NB4 (cell line): ENCODE measurements around the gene HEMK1.

Experiments used
- DNase-seq: peaks from one replicate; pipeline ENCODE4 v3.0.0; 2010; ENCODE audit warnings: low read depth
- H3K4me3 ChIP-seq: one replicate; pipeline ENCODE4 v1.5.1; 2011; ENCODE audit warnings: mild to moderate bottlenecking, low read depth, low read length, moderate library complexity
- MYC ChIP-seq: IDR thresholded peaks from 2 replicates; pipeline ENCODE4 v1.6.1; 2011; ENCODE audit warnings: low read depth, low read length
- POLR2A ChIP-seq: IDR thresholded peaks from 2 replicates; pipeline ENCODE4 v1.6.1; 2011; ENCODE audit warnings: mild to moderate bottlenecking; ENCODE audit not compliant: insufficient read length; ENCODE audit errors: extremely low read depth
- TF ChIP-seq, protein P1 (sequence below): IDR thresholded peaks from one replicate; pipeline ENCODE4 v1.5.1; 2012; ENCODE audit warnings: low read depth, low read length
- TF ChIP-seq, protein P2 (sequence below): IDR thresholded peaks from 2 replicates; pipeline ENCODE4 v1.6.1; 2011; ENCODE audit warnings: low read depth, low read length

The HEMK1 gene

DNA sequence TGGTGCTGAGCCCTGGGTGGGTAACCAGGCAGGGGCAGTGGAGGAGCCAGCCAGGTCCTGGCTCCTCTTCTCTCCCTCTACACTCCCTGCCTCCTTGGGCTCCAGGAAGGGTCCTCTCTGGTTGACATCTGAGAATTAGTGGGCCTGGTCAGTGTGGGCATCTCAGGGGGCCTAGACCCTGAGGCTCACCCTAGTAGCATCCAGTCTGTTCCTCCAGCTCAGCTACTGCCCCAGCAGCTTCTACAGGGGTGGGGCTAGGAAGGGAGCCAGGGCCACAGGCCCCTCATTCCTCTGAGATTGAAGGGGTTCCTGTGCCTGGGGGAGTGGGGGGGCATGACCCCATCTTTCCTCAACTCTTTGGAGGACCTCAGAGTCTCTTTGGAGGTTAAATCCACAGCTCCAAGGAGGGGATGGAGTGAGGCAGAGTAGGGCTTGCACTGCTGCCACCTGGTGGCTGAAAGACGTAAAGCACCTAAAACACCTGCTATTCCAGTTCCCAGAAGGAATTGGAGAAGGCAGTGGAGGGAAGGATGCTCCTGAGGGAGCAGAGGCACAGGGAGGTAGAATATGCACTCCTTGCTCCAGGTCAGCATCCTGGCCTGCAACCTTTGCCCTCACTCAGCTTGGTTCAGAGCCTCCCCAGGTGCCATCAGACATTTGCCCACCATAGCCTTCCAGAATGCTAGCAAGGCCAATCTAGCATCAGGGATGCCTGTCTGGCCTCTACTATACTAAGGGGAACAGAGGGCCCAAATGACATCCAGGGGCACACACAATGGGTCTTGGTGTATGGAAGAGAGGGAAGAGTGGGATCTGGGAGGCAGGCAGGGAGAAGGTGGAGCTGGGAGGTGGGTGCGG, 26.9 kb upstream of the HEMK1 start:
- H3K4me3 ChIP-seq = no peak overlapping the region
- peak; percentile 51 for DNase-seq
- TF ChIP-seq, protein P1, sequence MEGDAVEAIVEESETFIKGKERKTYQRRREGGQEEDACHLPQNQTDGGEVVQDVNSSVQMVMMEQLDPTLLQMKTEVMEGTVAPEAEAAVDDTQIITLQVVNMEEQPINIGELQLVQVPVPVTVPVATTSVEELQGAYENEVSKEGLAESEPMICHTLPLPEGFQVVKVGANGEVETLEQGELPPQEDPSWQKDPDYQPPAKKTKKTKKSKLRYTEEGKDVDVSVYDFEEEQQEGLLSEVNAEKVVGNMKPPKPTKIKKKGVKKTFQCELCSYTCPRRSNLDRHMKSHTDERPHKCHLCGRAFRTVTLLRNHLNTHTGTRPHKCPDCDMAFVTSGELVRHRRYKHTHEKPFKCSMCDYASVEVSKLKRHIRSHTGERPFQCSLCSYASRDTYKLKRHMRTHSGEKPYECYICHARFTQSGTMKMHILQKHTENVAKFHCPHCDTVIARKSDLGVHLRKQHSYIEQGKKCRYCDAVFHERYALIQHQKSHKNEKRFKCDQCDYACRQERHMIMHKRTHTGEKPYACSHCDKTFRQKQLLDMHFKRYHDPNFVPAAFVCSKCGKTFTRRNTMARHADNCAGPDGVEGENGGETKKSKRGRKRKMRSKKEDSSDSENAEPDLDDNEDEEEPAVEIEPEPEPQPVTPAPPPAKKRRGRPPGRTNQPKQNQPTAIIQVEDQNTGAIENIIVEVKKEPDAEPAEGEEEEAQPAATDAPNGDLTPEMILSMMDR = peak; percentile 87
- TF ChIP-seq, protein P2, sequence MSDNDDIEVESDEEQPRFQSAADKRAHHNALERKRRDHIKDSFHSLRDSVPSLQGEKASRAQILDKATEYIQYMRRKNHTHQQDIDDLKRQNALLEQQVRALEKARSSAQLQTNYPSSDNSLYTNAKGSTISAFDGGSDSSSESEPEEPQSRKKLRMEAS = no peak

DNA sequence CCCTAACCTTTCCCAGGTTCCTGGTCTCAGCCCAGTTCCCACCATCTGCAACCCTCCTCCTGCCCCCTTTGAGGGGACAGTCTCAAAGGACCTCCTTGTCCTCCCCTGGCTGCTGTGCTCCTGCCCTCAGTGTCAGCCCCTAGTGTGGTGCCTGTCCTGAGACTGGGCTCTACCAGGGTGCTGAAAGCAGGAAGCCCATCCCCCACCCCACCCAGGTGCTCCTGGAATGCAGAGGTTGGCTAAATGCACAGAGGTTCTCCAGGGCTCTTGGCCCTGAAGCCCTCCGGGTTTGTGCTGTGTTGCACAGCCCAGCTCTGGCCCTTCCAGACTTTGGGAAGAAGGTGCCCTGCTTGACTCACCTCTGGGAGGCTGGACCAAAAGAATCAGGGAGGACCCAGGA, 23.5 kb upstream of the HEMK1 start:
- DNase-seq = no peak
- H3K4me3 ChIP-seq = no peak overlapping the region
- TF ChIP-seq MYC (no peak), POLR2A (no peak)
- TF ChIP-seq, protein P2 = no peak
- TF ChIP-seq, protein P1 = no peak

DNA sequence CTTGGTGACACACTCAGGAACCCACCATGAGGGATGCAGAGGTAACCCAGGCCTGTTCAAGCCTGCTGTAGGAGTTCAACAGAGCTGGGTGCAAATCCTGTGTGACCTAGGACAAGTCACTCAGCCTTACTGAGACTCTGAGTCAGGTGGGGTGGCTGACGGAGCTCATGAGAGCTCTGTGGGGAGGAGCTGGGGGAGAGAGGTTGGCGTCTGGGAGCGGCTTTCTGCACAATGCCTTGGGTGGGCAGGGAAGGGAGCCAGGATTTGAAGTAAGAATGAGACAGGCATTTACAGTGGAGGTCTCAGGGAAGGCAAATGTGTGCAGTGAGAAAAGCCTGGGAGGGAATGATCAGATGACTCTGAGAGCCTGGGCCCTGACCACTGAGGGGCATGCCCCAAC, 20.1 kb upstream of the HEMK1 start:
- no peak overlapping the region for H3K4me3 ChIP-seq
- no peak for TF ChIP-seq MYC
- TF ChIP-seq, protein P2 = no peak
- TF ChIP-seq POLR2A = no peak
- TF ChIP-seq, protein P1 = no peak
- DNase-seq = no peak

DNA sequence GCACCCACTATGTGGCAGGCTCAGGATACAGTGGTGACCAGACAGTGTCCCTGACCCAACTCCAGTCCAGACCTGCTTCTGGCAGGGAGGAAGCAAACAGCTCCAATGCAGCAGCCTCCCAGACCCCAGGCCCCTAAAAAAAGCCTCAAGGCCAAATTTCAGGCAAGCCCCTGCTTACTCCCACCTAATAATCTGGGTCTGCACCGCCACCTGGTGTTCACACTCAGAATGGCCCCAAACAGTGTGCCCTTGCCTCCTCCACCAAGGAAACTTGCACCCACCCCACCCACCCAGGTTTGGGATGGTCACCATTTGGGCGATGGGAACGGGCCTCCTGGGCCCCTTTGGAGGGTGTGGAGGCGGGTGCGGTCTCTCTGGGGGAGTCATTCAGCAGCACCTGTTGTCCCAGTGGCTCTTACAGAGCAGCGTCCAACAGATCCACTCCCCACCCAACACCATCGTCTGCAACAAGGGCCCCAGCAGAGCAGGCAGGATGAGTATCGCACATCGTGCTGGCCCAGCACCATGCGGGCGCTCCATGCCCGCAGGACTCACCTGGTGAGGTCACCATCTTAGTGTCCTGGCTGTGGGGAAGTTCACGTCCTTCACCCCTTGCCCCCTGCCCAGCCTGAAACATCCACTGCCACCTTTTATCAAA, 19.1 kb upstream of the HEMK1 start:
- peak; percentile 59 for DNase-seq

DNA sequence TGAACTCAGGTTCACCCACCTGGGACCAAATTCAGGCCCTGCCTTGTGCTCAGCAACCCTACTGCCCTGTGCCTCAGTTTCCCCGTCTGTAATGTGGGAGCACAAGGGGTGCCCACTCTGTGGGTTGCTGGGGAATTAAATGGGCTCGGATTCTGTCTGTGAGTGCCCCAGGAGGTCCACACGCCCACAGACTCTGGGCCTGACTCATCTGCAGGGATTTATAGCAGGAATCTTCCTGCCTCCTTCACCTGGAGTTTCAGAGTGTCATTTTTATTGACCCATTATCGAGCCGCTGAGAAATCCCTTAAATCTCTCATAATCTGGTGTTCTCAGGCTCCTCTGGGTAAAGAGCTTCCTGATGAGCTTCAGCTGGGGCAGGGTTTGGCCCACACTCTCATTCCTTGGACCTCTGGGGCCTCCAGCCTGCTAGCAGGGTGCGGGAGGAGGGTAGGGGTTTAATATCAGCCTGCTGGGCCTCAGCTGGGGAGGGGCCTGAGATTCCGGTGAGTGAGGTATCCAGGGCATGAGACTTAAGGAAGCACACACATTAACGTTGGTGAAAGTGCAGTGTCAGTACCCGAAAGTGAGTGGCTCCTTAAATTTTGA, 18.2 kb upstream of the HEMK1 start:
- no peak for DNase-seq
- TF ChIP-seq, protein P1 = no peak
- TF ChIP-seq POLR2A (no peak), MYC (no peak)
- TF ChIP-seq, protein P2 = no peak
- no peak overlapping the region for H3K4me3 ChIP-seq

More for the DNA sequence above, 19.1 kb upstream of the HEMK1 start:
- H3K4me3 ChIP-seq = no peak overlapping the region
- TF ChIP-seq, protein P1 = peak; percentile 73
- TF ChIP-seq, protein P2 = no peak
